Activated CD8-positive, alpha-beta T cell treated with anti-CD3 and anti-CD28 coated beads, Interleukin-2, amount 10 ng/mL, durations not matched to agents 7 days and 5 days (primary cell): ENCODE data around the gene DPP4. TPM values are rescaled to one million over a fixed set of nuclear protein-coding genes. Genes with fewer than 3 reads are reported as not detected.

Experiments used
- ATAC-seq: fragments of 150-1000 bp; cut with Tn5 transposase; one replicate; pipeline ENCODE4 v1.10.0; 2021; ENCODE audit warnings: moderate library complexity
- CTCF ChIA-PET: fragments of 350-600 bp; sonication (Branson Sonifier 250); formaldehyde crosslinking; loops from one replicate; lab custom pipeline; 2021; ENCODE audit warnings: antibody characterized with exemption; lab: Charles Lee
- POLR2A ChIA-PET: fragments of 350-600 bp; sonication (Branson Sonifier 250); formaldehyde crosslinking; loops from one replicate; lab custom pipeline; 2021; ENCODE audit warnings: antibody characterized with exemption; lab: Charles Lee
- DNase-seq: peaks from one replicate; pipeline ENCODE4 v3.0.0-alpha.2; 2020
- H3K27ac Mint-ChIP-seq: one replicate; pipeline ENCODE4 v1.8.0; 2021; ENCODE audit warnings: mild to moderate bottlenecking, mixed read lengths
- H3K27me3 Mint-ChIP-seq: one replicate; pipeline ENCODE4 v1.8.0; 2021; ENCODE audit warnings: low read depth, mixed read lengths
- H3K36me3 Mint-ChIP-seq: one replicate; pipeline ENCODE4 v1.8.0; 2021; ENCODE audit warnings: low read depth, mixed read lengths
- H3K4me1 Mint-ChIP-seq: one replicate; pipeline ENCODE4 v1.8.0; 2021; ENCODE audit warnings: low read depth, mixed read lengths
- H3K4me3 Mint-ChIP-seq: one replicate; pipeline ENCODE4 v1.8.0; 2021; ENCODE audit warnings: mild to moderate bottlenecking, mixed read lengths
- H3K9me3 Mint-ChIP-seq: one replicate; pipeline ENCODE4 v1.8.0; 2022; ENCODE audit warnings: mixed read lengths; ENCODE audit not compliant: insufficient read depth
- total RNA-seq, 2 experiments: library from RNA; stranded (reverse); gene quantifications; one replicate each; pipeline ENCODE4 v1.2.3, GENCODE V29; 2021

The DPP4 gene
- total RNA-seq, 2 experiments from 2014 or later, result 158 TPM

DNA sequence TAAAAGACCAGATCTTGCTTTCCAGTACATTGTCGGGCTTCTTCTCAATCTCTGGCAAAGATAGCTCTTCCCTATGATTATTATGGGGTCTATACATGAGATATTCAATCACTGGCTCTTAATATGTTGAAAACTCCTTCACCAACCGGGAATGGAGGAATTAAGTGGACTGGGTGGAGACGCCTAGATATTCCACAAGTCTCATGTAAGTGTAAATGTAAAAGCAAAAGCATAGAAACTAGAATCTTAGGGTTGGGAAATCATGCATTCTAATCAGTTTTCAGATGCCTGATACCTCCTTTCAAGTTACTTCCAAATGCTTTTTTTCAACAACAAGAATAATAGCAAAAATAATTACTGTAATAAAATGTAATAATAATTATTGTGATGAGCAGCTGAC lies 38.0 kb downstream of the DPP4 start:
- no peak overlapping the region for H3K4me3 Mint-ChIP-seq
- DNase-seq (no peak), ATAC-seq (no peak)
- H3K36me3 Mint-ChIP-seq, result peaks cover 87% of the 10 kb centered on the region
- ChIA-PET POLR2A (no interaction called here), CTCF (interaction anchor here (1.2 to 3.3 kb wide), 3 partner anchors 10 to 13 kb away, joined by 4 to 11 read pairs (median 5); no protein-coding TSS in a partner anchor)
- peaks cover 15% of the 10 kb centered on the region for H3K4me1 Mint-ChIP-seq
- no peak overlapping the region for H3K27ac Mint-ChIP-seq
- H3K27me3 Mint-ChIP-seq, result no peaks in the 10 kb centered on the region
- no peaks in the 10 kb centered on the region for H3K9me3 Mint-ChIP-seq

GRCh38 chr2:162030363-162031190 lies 43.4 kb downstream of the DPP4 start:
- no peak for ATAC-seq
- H3K9me3 Mint-ChIP-seq, result no peaks in the 10 kb centered on the region
- no peaks in the 10 kb centered on the region for H3K27me3 Mint-ChIP-seq
- CTCF ChIA-PET, result interaction anchor here (1.2 kb wide), 1 partner anchor 8 kb away, joined by 4 read pairs; no protein-coding TSS in a partner anchor
- no peak for DNase-seq
- H3K36me3 Mint-ChIP-seq, result peaks cover 90% of the 10 kb centered on the region
- POLR2A ChIA-PET, result no interaction called here
- no peak overlapping the region for H3K4me3 Mint-ChIP-seq
- peaks cover 19% of the 10 kb centered on the region for H3K4me1 Mint-ChIP-seq
- peak overlapping the region; percentile 59 for H3K27ac Mint-ChIP-seq

DNA sequence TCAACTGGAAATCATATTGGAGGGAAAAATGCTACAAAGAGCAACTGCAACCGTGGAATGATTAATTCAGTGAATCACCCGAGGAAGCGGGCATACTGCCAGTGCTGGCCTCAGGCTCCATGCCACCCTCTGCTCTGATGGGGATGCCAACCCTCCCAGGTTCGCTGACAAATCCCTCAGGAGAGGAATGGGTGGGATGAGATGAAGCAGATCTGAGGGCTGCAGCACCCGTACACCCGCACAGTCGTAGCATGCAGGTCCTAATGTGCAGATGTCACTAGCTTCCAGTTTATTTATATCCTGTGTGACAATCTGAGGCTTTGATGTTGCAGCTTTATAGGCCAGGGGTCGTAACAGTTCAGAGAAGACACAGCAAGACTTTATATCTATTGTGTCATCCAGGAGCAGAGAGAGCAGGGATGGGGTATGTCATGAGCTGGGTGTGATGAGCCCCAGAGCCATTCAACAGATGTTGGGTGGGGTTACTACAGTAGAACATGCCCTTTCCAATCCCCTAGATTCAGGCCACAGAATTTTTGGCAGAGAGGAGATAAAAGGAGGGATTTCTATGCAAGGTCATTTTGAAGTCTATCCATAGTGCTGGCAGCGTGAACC lies 44.6 kb downstream of the DPP4 start:
- peaks cover 89% of the 10 kb centered on the region for H3K36me3 Mint-ChIP-seq
- no peaks in the 10 kb centered on the region for H3K27me3 Mint-ChIP-seq
- no peaks in the 10 kb centered on the region for H3K9me3 Mint-ChIP-seq
- no peak for DNase-seq
- ChIA-PET POLR2A (interaction anchor here (1.4 kb wide), 1 partner anchor 12 kb away, joined by 5 read pairs; no protein-coding TSS in a partner anchor), CTCF (interaction anchor here (1.7 kb wide), 1 partner anchor 82 kb away, joined by 6 read pairs; no protein-coding TSS in a partner anchor)
- H3K27ac Mint-ChIP-seq, result peak overlapping the region; percentile 60
- no peak overlapping the region for H3K4me3 Mint-ChIP-seq
- ATAC-seq, result no peak
- H3K4me1 Mint-ChIP-seq, result peaks cover 27% of the 10 kb centered on the region

DNA sequence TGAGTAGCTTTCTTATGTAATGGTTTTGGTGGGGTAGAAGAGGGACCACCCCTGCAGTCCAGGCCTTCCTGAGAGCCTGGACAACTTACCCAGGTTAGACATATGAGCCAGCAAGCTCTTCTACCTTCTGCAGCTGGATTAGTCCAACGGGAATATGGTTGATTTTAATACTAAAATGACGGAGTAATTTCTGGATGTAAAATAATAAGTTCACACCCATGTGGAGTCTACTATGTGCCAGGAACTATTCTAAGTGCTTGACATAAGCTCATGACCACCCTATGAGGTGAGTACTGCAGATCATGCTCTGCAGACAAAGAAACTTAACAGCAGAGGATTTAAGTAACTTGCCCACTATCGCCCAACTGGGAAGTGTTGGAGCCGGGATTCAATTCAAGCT lies 45.5 kb downstream of the DPP4 start:
- no peak overlapping the region for H3K27ac Mint-ChIP-seq
- CTCF ChIA-PET, result interaction anchor here (1.7 kb wide), 1 partner anchor 81 kb away, joined by 6 read pairs; no protein-coding TSS in a partner anchor
- DNase-seq (no peak), ATAC-seq (no peak)
- POLR2A ChIA-PET, result interaction anchor here (1.4 kb wide), 1 partner anchor 11 kb away, joined by 5 read pairs; no protein-coding TSS in a partner anchor
- no peaks in the 10 kb centered on the region for H3K9me3 Mint-ChIP-seq
- no peaks in the 10 kb centered on the region for H3K27me3 Mint-ChIP-seq
- H3K36me3 Mint-ChIP-seq, result peaks cover 91% of the 10 kb centered on the region
- peaks cover 35% of the 10 kb centered on the region for H3K4me1 Mint-ChIP-seq
- no peak overlapping the region for H3K4me3 Mint-ChIP-seq

DNA sequence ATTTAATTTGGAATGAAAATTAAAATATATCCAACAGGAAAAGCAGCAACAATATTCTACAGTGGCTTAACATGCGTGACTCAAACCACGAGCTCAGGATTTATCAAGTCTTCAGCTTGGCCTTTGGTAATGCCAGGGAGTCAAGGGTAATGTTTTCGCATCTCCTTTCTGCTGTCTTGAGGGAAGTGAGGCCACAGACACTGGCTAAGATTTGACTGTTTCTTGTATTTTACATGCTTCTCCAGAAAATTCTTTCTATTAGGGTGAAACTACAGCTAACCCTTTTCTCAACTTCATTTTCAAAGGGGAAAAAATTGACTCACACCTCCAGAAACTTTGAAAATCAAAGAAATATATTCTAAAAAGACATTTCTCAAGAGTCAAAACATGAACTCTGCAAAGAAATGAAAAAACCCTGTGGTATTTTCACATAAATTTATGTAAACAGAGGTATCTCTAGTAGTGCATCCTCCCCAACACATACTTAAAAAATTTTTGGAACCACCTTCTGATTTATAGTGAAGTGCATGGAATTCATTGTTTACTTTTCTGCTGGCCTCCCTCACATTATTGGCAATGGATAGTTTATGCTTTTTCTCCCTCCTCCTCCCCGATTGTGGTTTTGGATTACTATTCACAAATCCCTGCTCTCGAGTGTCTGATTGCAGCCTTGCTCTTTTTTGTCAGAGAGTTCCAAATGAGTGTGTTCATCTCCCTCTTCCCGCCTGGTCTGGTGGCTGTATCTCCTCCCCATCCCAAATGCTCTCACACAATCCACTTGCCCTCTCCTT lies 48.7 kb downstream of the DPP4 start:
- ChIA-PET POLR2A (interaction anchor here (0.7 kb wide), 1 partner anchor 65 kb away, joined by 4 read pairs; no protein-coding TSS in a partner anchor), CTCF (interaction anchor here (0.9 to 2.3 kb wide), 3 partner anchors 10 to 78 kb away, joined by 3 to 11 read pairs (median 3); no protein-coding TSS in a partner anchor)
- Mint-ChIP-seq H3K4me1 (peaks cover 57% of the 10 kb centered on the region), H3K27me3 (no peaks in the 10 kb centered on the region), H3K27ac (peak overlapping the region; percentile 18), H3K4me3 (no peak overlapping the region), H3K9me3 (no peaks in the 10 kb centered on the region), H3K36me3 (peaks cover 90% of the 10 kb centered on the region)
- no peak for ATAC-seq
- no peak for DNase-seq

DNA sequence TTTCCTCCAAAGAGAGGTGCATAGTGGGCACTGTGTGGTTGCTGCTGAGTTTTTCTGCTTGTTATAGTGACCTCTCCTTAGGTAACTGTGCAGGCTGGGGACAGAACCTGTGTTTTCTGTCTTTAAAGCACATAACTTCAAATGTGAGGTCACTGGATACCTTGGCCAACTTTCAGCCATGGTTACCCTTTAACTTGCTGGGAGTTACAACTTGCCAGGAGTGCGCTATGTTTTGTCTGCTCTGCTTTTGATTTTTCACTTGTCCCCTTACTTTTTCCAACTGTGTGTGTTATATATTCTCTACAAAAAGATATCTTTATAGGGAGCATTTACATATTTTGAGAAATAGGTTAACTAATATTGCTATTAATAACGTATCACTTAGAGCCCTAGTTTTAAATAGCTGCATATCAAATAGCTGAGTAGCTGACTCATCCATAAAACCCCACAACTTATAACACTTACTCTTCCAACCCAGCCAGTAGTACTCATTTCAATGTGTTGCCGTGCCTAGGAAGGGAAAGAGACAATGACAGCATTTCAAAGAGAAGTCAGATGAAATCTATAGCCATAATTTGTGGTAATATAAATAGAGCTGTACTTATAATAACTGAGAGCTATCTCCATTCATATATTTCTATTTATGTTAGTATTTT lies 51.6 kb downstream of the DPP4 start:
- no peak overlapping the region for H3K4me3 Mint-ChIP-seq
- H3K36me3 Mint-ChIP-seq, result peaks cover 90% of the 10 kb centered on the region
- ChIA-PET CTCF (interaction anchor here (0.9 to 1.4 kb wide), 5 partner anchors 8 to 21 kb away, joined by 3 to 5 read pairs (median 4); no protein-coding TSS in a partner anchor), POLR2A (no interaction called here)
- H3K9me3 Mint-ChIP-seq, result no peaks in the 10 kb centered on the region
- H3K4me1 Mint-ChIP-seq, result peaks cover 59% of the 10 kb centered on the region
- H3K27ac Mint-ChIP-seq, result peak overlapping the region; percentile 77
- DNase-seq (no peak), ATAC-seq (no peak)
- no peaks in the 10 kb centered on the region for H3K27me3 Mint-ChIP-seq

DNA sequence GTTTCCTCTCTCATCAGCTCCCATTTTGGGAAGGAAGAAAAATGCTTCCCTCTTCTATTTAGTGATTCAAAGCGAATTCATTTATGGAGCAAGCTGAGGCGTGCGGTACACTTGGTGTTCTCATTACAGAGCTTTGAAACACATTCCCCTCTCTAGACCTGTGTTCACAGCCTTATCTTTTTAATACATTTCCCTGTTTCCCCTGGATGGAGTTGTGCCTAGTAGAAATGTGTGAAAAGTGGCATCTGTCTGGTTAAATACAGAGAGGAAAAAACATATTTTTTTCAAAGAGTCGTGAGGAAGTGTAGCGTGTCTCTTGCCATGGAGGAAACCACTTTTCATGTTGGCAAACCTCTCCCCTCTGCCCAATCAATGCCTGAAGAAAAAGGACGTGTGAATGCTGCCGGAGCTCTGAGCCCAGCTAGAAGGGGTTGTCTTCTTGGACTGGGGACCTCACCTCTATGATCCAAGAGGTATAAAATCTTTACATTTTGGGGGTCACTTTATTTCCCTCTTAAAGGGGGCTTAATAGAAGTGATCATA lies 52.4 kb downstream of the DPP4 start:
- ChIA-PET CTCF (interaction anchor here (1.0 to 1.3 kb wide), 2 partner anchors 8 to 14 kb away, joined by 3 read pairs; no protein-coding TSS in a partner anchor), POLR2A (no interaction called here)
- peaks cover 94% of the 10 kb centered on the region for H3K36me3 Mint-ChIP-seq

DNA sequence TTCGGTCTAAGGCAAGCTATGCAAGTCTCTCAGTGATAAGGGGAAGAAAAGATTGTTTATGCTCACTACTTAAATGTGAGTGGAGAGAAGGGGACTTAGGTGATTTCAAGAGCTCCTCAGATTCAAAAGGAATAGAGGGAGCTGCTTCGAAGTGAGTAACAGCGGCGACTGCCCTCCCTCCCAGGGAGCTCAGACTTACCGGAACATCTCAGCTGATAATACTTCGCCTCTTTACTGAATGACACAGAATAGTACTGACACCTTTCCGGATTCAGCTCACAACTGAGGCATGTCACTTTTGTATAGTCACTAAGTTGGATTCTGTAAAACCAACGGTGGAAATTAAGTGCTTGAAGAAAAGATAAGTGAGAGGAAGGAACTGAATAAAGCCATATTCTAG lies 55.5 kb downstream of the DPP4 start:
- no peaks in the 10 kb centered on the region for H3K27me3 Mint-ChIP-seq
- H3K36me3 Mint-ChIP-seq, result peaks cover 95% of the 10 kb centered on the region
- H3K27ac Mint-ChIP-seq, result peak overlapping the region; percentile 4
- ChIA-PET CTCF (interaction anchor here (1.3 to 1.5 kb wide), 2 partner anchors 11 to 72 kb away, joined by 3 to 5 read pairs; no protein-coding TSS in a partner anchor), POLR2A (no interaction called here)
- ATAC-seq (no peak), DNase-seq (no peak)
- no peaks in the 10 kb centered on the region for H3K9me3 Mint-ChIP-seq
- H3K4me3 Mint-ChIP-seq, result no peak overlapping the region
- H3K4me1 Mint-ChIP-seq, result peaks cover 61% of the 10 kb centered on the region

More for the DNA sequence above, 52.4 kb downstream of the DPP4 start:
- Mint-ChIP-seq H3K27me3 (no peaks in the 10 kb centered on the region), H3K4me3 (no peak overlapping the region), H3K4me1 (peaks cover 65% of the 10 kb centered on the region), H3K9me3 (no peaks in the 10 kb centered on the region), H3K27ac (peak overlapping the region; percentile 77)
- ATAC-seq (no peak), DNase-seq (no peak)

DNA sequence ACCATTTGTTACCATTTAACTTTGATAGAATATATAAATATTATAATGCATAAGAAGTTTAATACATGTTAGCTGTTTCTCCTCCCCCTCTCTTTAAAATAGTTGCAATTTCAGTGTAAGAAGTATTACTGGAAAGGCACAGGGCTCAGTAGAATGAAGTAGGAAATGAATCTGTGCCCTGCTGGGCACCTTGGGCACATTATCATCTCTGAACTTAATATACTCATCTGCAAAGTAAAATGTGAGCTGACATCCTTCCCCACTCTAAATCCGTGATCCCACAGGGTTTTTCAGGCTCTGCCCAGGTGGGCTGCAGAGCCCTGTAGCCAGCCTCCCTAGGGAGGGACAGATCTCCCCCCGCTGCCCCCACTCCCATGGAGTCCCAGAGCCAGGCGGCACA lies 56.8 kb downstream of the DPP4 start:
- Mint-ChIP-seq H3K4me1 (peaks cover 60% of the 10 kb centered on the region), H3K27ac (peak overlapping the region; percentile 69), H3K9me3 (no peaks in the 10 kb centered on the region), H3K4me3 (no peak overlapping the region), H3K27me3 (no peaks in the 10 kb centered on the region), H3K36me3 (peaks cover 92% of the 10 kb centered on the region)
- POLR2A ChIA-PET, result interaction anchor here (0.7 to 1.3 kb wide), 2 partner anchors 11 to 23 kb away, joined by 3 to 5 read pairs; no protein-coding TSS in a partner anchor
- CTCF ChIA-PET, result interaction anchor here (1.1 kb wide), 1 partner anchor 24 kb away, joined by 4 read pairs; no protein-coding TSS in a partner anchor
- no peak for DNase-seq
- no peak for ATAC-seq

- ChIA-PET POLR2A (interaction anchor here (0.7 kb wide), 1 partner anchor 22 kb away, joined by 3 read pairs; no protein-coding TSS in a partner anchor), CTCF (interaction anchor here (2.6 kb wide), 1 partner anchor 22 kb away, joined by 12 read pairs; no protein-coding TSS in a partner anchor)
- peaks cover 93% of the 10 kb centered on the region for H3K36me3 Mint-ChIP-seq
- H3K4me1 Mint-ChIP-seq, result peaks cover 61% of the 10 kb centered on the region
- no peak overlapping the region for H3K4me3 Mint-ChIP-seq
- peak overlapping the region; percentile 29 for H3K27ac Mint-ChIP-seq
- no peaks in the 10 kb centered on the region for H3K9me3 Mint-ChIP-seq
- ATAC-seq (no peak), DNase-seq (no peak)
- no peaks in the 10 kb centered on the region for H3K27me3 Mint-ChIP-seq
Observed at GRCh38 chr2:162016080-162016479, 57.9 kb downstream of the DPP4 start.
